Esophagus squamous epithelium (tissue), 5 donors: Measurements from ENCODE around the gene HECTD3. TPM values are rescaled to one million over a fixed set of nuclear protein-coding genes. Genes with fewer than 3 reads are reported as not detected.
"Not testable (repeated sequence)": the region's sequence is repeated elsewhere in the genome, so short reads cannot be mapped to it uniquely, and the experiment has no call there.

Source experiments
- DNase-seq: peaks from one replicate; lab custom pipeline; 2025; lab: John Stamatoyannopoulos, UW
- H3K27ac ChIP-seq, 4 donors: fragments of 200-600 bp; sonication (generic); one replicate each; pipeline ENCODE4 v1.5.1; 2016 to 2019; ENCODE audit warnings: mild to moderate bottlenecking in 1 of 4
- H3K27me3 ChIP-seq, 4 donors: fragments of 200-600 bp; sonication (generic); 1 replicate in 3 of 4; 2 replicates in 1 of 4; pipeline versions ENCODE4 v1.5.1 to v1.6.0; 2017 to 2021; ENCODE audit warnings: antibody characterized with exemption in 1 of 4
- H3K36me3 ChIP-seq, 3 donors: fragments of 200-600 bp; sonication (generic); one replicate each; pipeline ENCODE4 v1.5.1; 2016 to 2019
- H3K4me1 ChIP-seq, 3 donors: fragments of 200-600 bp; sonication (generic); one replicate each; pipeline ENCODE4 v1.5.1; 2017 to 2019
- H3K4me3 ChIP-seq, 4 donors: fragments of 200-600 bp; sonication (generic); 1 replicate in 3 of 4; 2 replicates in 1 of 4; pipeline ENCODE4 v1.5.1; 2016 to 2019; ENCODE audit warnings: mild to moderate bottlenecking in 2 of 4, moderate library complexity in 1 of 4
- H3K9me3 ChIP-seq, 3 donors: fragments of 200-600 bp; sonication (generic); one replicate each; pipeline ENCODE4 v1.5.1; 2016 to 2019
- POLR2A ChIP-seq, 4 donors: fragments of 450-650 bp; IDR thresholded peaks; one replicate each; pipeline ENCODE4 v1.6.1; 2017; ENCODE audit warnings: antibody characterized with exemption in 4 of 4, mild to moderate bottlenecking in 4 of 4, moderate library complexity in 3 of 4
- WGBS, 2 donors: methylation state at CpG; one replicate each; pipeline ENCODE4 v1.1.5; 2018; 5-methylcytosine and 5-hydroxymethylcytosine counted together
- intact Hi-C: fragments of 100-400 bp; cut with DNase I; formaldehyde crosslinking; loops from one replicate; pipeline ENCODE4 v1.15.0; 2022
- total RNA-seq, 4 donors: library from RNA; depleted of rRNA; stranded (reverse); fragments of >200 nt; gene quantifications; one replicate each; pipeline ENCODE4 v1.1.0, GENCODE V29; 2016
- TF ChIP-seq, protein P1 (sequence below), 6 experiments: fragments of 450-650 bp in 4 of 6; fragments of 200-600 bp in 2 of 6; sonication (generic) in 2 of 6; IDR thresholded peaks; one replicate each; pipeline ENCODE4 v1.5.1; 2016 to 2019; ENCODE audit warnings: antibody characterized with exemption in 6 of 6, mild to moderate bottlenecking in 4 of 6, moderate library complexity in 4 of 6
- donor health status: DM: yes; HTN: yes; CAD: no.

The HECTD3 gene
- total RNA-seq, 4 donors from 2014 or later, result 25.3 to 42.2 (median 28.2) TPM

DNA sequence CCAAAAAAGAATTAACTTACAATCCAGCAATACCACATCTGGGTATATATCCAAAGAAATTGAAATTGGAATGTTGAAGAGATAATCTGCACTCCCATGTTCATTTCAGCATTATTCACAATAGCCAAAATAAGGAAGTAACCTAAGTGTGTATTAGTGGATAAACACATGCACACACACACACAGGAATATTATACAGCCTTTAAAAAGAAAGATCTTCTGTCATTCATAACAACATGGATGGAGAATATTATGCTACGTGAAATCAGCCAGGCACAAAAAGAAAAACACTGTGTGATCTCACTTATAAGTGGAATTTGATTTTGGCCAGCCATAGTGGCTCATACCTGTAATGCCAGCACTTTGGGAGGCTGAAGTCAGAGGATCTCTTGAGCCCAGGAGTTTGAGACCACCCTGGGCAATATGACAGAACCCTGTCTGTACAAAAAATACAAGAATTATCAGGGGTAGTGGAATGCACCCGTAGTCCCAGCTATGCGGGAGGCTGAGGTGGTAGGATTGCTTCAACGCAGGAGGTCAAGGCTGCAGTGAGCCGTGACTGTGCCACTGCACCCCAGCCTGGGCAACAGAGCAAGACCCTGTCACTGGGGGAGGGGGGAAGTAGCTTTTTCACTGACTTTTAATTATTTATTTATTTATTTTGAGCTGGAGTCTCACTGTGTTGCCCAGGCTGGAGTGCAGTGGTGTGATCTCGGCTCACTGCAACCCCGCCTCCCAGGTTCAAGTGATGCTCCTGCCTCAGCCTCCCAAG is 15.5 kb downstream of the HECTD3 start:
- WGBS, 2 donors, result 89 to 95% methylated on average over 7 of the region's 7 CpGs
- Histone ChIP-seq H3K27ac (no peak overlapping the region), H3K4me3 (no peak overlapping the region), H3K9me3 (no peaks in the 10 kb centered on the region), H3K27me3 (no peaks in the 10 kb centered on the region), H3K4me1 (no peaks in the 10 kb centered on the region), H3K36me3 (no peaks in the 10 kb centered on the region)
- intact Hi-C loops, result no loop called here
- no peak for DNase-seq
- no peak for TF ChIP-seq POLR2A (IDR thresholded peaks at IDR 0.05)
- TF ChIP-seq, protein P1, sequence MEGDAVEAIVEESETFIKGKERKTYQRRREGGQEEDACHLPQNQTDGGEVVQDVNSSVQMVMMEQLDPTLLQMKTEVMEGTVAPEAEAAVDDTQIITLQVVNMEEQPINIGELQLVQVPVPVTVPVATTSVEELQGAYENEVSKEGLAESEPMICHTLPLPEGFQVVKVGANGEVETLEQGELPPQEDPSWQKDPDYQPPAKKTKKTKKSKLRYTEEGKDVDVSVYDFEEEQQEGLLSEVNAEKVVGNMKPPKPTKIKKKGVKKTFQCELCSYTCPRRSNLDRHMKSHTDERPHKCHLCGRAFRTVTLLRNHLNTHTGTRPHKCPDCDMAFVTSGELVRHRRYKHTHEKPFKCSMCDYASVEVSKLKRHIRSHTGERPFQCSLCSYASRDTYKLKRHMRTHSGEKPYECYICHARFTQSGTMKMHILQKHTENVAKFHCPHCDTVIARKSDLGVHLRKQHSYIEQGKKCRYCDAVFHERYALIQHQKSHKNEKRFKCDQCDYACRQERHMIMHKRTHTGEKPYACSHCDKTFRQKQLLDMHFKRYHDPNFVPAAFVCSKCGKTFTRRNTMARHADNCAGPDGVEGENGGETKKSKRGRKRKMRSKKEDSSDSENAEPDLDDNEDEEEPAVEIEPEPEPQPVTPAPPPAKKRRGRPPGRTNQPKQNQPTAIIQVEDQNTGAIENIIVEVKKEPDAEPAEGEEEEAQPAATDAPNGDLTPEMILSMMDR (IDR thresholded peaks at IDR 0.05), result no peak

DNA sequence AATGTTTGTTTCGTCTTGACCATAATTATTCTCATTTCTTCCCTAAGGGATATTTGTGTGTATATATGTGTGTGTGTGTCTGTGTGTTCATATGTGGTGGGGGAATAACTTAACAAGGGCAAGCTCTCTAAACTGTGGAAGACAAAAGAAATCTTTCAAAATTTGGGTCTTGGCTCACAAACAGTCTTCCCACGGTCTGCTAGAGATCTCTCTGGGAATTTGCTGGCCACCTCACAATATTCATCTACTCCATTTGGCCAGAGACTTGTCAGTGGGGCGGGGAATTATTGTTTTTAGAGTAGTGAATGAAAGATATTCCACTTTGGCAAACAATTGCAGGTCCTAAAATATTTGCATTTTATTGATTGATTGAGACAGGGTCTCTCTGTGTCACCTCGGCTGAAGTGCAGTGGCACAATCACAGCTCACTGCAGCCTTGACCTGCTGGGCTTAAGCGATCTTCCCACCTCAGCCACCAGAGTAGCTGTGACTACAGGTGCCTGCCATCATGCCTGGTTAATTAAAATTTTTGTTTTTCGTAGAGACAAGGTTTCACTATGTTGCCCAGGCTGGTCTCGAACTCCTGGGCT is 16.7 kb downstream of the HECTD3 start:
- Histone ChIP-seq H3K36me3 (no peaks in the 10 kb centered on the region), H3K9me3 (no peaks in the 10 kb centered on the region), H3K4me1 (no peaks in the 10 kb centered on the region), H3K4me3 (no peak overlapping the region), H3K27me3 (no peaks in the 10 kb centered on the region), H3K27ac (no peak overlapping the region)
- 67 to 72% methylated on average over 7 of the region's 7 CpGs for WGBS, 2 donors
- intact Hi-C loops, result no loop called here
- TF ChIP-seq POLR2A (IDR thresholded peaks at IDR 0.05), result no peak
- TF ChIP-seq, protein P1 (IDR thresholded peaks at IDR 0.05), result no peak
- DNase-seq, result no peak

DNA sequence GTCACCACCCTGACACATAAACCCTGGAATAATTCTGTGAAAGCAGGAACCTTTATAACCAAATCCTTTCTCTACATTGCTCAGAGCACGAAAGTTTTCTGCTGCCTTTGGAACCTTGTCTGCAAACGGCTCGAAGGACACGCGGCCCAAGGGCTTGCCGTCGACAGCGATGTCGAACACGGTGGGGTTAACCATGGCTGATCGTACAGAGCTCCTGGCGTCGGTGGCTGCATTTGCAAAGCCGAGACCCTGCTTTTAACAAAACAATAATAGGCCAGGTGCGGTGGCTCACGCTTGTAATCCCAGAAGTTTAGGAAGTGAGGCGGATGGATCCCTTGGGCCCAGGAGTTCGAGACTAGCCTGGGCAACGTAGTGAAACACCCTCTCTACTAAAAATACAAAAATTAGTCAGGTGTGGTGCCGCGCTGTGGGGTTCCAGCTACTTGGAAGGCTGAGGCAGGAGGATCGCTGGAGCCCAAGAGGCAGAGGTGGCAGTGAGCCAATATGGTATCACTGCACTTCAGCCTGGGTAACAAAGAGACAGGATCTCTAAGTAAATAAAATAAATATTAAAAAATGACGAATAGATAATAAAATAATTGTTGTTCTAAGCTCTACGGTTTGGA is 22.5 kb downstream of the HECTD3 start:
- peaks cover 0 to 28% (median 10%) of the 10 kb centered on the region in 3 donors for H3K4me1 ChIP-seq
- no peak for DNase-seq
- TF ChIP-seq, protein P1 (IDR thresholded peaks at IDR 0.05), result no peak
- TF ChIP-seq POLR2A (IDR thresholded peaks at IDR 0.05), result no peak
- WGBS, 2 donors, result 89 to 90% methylated on average over 24 of the region's 24 CpGs
- H3K36me3 ChIP-seq, result no peaks in the 10 kb centered on the region
- no peak overlapping the region for H3K4me3 ChIP-seq
- intact Hi-C loops, result no loop called here
- H3K27ac ChIP-seq, result no peak overlapping the region
- no peaks in the 10 kb centered on the region for H3K27me3 ChIP-seq
- H3K9me3 ChIP-seq, result no peaks in the 10 kb centered on the region

DNA sequence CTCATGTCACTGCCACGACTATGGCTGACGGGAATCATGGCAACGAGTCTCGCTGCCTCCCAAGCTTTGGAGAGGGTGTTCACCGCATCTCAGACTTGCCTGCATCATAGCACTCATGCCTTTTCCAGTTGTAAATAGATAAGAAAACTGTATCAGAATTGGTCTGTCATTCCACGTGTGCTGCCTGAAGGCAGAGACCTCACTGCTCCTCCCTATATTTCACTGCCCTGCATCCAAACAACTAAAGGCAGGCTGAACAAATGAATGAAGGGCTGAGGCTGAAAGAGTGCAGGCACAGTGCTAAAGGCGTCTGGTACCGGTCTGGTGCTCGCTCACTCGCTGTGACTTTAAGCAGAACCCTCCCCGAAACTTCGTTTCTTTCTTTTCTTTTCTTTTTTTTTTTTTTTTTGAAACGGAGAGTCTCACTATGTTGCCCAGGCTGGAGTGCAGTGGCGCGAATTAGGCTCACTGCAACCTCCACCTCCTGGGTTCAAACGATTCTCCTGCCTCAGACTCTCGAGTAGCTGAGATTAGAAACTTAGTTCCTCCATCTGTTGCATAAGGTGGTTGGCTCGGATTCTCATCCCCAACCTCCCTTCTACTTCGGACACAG is 25.3 kb downstream of the HECTD3 start:
- intact Hi-C loops, result no loop called here
- TF ChIP-seq, protein P1 (IDR thresholded peaks at IDR 0.05), result no peak
- no peak for TF ChIP-seq POLR2A (IDR thresholded peaks at IDR 0.05)
- WGBS, 2 donors, result 3 to 5% methylated on average over 17 to 19 of the region's 19 CpGs

DNA sequence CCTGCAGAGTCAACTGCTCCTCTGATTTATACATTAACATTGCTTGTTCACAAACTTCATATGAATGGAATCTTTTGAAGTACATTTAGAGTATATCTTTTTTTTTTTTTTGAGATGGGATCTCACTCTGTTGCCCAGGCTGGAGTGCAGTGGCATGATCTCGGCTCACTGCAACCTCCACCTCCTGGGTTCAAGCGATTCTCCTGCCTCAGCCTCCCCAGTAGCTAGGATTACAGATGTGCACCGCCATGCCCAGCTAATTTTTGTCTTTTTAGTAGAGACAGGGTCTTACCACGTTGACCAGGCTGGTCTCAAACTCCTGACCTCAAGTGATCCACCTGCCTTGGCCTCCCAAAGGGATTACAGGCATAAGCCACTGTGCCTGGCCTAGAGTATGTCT is 33.8 kb downstream of the HECTD3 start:
- H3K27ac ChIP-seq, H3K27me3 ChIP-seq, H3K4me1 ChIP-seq, DNase-seq, H3K4me3 ChIP-seq, H3K9me3 ChIP-seq, intact Hi-C loops: not testable (repeated sequence)
- peaks cover 4 to 90% (median 18%) of the 10 kb centered on the region in 3 donors for H3K36me3 ChIP-seq
- 90 to 97% methylated on average over 2 to 4 of the region's 4 CpGs for WGBS, 2 donors

More for the DNA sequence above, 25.3 kb downstream of the HECTD3 start:
- Histone ChIP-seq H3K4me3 (peak overlapping the region; percentile 70 to 82 (median 76)), H3K4me1 (peaks cover 0 to 31% (median 10%) of the 10 kb centered on the region in 3 donors), H3K9me3 (no peaks in the 10 kb centered on the region), H3K27ac (peak overlapping the region; percentile 70 to 85 (median 76)), H3K36me3 (peaks cover 0 to 6% (median 0%) of the 10 kb centered on the region in 3 donors), H3K27me3 (no peaks in the 10 kb centered on the region)
- DNase-seq, result no peak
